GM19463 (cell line): ENCODE measurements around the gene SLC12A1.

Source experiments
- ATAC-seq: cut with Tn5 transposase; IDR thresholded peaks from one replicate; pipeline ENCODE4 v1.9.1; 2021; ENCODE audit warnings: mild to moderate bottlenecking, moderate library complexity; ENCODE audit not compliant: unreplicated experiment

SLC12A1 gene

DNA sequence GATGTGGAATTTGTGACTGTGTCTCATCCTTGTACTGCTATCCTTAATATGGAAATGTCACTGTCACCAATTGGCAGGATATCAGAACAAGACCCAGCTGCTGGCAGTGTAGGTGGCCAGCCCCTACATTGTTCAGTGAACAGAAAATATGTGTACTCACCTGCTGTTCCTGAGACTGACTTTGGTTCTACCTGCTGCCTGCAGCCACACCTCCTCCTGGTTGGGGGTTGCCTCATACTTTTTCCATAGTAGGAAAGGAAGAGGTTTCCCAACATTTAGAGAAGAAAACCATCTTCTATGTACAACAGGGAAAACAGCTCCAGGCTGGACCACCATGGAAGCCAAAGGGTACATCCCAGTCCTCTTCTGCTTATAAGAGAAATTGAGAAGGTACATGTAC lies 35.9 kb downstream of the SLC12A1 start:
- ATAC-seq, result no peak

DNA sequence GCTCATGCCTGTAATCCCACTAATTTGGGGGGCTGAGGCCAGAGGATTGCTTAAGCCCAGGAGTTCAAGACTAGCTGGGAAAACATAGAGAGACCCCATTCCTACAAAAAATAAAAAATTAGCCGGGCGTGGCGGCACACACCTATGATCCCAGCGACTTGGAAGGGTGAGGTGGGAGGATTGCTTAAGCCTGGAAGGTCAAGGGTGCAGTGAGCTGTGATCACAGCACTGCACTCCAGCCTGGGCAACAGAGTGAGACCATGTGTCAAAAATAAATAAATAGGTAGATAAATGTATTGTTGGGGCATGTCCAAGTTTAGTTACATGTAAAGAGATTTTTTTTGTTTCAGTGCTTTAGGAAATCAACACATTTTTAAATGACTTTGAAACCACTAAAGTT lies 36.4 kb downstream of the SLC12A1 start:
- no peak for ATAC-seq

DNA sequence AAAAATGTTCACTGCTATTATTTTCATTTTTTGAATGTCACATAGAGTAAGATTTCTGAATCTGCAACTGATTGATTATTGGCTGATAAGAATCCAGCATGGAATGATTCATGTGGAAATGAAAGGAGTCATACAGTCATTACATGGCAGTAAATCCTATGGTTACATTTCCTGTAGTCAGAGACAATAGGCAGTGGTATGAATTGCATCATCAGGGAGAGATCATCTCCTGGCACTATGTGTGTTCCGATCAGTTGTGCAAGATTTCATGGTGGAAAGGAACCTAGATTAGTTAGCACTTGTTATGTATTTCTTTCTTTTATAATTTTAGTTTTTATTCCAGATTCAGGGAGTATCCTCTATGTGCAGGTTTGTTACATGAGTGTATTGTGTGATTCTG lies 38.8 kb downstream of the SLC12A1 start:
- no peak for ATAC-seq

DNA sequence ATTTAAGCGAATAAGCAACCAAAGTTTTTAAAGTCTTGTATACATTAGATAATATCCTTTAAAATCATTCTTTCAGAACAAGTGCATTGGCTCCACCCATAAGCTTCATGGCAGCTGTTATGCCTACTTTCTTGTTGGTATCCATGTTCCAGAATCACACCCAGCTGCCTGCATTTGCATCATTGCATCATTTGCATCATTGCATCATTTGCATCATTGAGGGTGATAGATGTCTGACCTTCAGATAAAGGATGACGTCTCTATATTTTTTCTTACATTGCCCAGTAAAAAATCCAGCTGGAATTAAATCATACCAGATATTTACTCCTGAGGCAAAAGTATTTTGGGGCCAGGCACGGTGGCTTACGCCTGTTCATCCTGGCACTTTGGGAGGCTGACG lies 42.3 kb downstream of the SLC12A1 start:
- no peak for ATAC-seq

DNA sequence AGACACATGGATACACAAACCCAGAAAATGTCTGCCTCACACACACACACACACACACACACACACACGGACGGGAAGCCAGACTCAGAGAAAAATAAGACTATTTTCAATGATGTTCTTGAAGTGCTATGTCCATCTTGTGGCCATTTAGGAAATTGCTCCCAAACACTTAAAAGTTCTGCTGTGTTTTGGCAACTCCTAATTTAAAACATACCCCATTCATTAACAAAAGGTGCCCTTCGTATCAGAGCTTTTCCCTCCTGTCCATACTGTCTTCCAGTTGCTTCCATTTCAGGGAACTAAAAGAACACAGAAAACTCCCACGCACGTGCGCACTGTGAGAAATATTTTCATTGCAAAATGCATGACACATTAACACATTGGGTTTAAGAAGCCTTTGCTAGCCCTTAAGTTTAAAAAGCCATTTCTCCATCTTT lies 44.6 kb downstream of the SLC12A1 start:
- ATAC-seq, result no peak

DNA sequence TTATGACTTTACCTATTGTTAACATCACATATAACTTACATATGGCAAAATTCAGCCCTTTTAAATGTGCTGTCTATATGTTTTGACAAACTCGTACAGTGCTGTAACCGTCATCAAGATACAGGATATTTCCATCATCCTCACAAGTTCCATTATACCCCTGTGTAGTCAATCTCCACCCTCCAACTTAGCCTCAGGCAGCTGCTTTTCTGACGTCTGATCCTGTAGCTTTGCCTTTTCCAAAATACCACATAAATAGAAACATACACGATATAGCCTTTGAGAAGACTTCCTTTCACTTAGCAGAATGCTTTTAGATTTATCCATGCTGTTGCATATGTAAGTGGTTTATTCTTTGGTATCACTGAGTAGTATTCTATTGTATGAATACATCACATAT lies 47.1 kb downstream of the SLC12A1 start:
- no peak for ATAC-seq

DNA sequence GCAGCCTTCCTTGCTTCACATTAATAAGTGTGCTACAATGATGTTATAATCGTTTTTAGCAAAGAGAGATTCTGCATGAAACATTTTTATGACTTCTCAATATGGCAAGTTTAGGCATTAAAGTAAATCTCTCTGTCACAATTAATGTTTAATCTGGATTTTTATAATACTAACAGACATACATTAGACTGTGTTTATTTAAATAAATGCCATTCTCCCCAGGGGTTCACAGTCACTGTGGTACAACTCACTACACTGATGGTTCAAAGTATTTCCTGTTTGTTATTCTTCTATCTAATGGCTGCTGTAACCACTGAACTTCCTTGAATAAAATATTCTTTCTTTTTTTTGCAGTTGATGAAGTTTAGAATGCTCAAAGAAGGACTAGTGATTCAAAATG lies 59.0 kb downstream of the SLC12A1 start:
- ATAC-seq, result no peak

DNA sequence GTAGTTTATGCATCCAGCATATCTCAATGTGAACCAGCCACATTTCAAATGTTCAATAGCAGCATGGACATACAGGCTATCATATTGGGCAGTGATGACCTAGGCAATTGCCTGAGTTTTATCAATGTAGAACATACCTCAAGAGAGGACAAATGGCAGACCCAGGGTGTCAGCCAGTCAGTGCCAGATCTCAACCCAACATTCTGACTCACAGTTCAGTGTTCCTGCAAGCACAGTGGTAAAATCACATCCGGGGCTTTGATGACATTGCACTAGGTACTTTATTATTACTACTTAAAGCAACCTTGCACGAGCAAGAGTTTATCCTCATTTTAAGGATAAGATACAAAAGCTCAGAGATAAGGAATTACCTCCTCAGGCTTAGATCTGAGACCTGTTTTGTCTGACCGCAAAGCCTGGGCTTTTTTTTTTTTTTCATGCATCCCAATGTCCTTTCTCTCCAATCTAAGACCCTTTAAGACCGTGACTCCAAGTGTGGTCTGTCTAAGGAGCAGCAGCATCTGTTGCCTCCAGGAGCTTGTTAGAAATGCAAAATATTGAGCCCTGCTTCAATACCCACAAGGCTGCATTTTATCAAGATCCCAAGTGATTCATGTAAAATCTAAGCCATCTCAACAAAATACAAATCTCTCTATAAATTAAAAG lies 60.1 kb downstream of the SLC12A1 start:
- ATAC-seq, result no peak

DNA sequence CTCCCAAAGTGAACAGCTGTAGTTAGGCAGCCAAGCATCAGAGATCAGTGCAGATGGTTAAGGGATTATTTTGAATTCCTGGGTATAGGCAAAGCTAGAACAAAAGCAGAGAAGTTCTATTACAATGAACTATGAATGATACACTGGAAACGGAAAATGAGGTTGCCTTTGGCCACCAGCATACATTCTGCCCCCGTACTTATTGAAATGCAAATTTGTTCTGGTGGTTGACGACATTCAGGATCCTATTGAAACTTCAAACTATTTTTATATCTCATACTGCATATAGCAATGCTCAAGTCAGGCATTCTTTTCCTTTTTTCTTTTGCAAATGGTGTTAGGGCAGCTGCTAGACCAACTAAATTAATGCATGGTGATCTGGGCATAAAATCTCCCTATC lies 61.7 kb downstream of the SLC12A1 start:
- ATAC-seq, result no peak

DNA sequence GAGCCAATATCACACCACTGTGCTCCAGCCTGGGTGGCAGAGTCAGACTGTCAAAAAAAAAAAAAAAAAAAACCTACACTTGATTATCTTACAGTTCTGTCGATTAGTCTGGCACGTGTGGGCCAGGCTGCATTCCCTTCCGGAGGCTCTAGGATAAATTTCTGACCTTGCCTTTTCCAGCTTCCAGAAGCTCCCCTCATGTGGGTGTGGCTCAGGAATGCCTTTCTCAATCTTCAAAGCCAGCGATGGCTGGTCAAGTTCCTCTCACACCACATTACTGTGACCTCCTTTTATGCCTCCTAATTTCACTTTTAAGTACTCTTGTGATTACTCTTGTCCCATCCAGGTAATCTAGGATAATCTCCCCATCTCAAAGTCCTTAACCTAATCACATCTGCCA lies 66.9 kb downstream of the SLC12A1 start:
- ATAC-seq, result no peak

DNA sequence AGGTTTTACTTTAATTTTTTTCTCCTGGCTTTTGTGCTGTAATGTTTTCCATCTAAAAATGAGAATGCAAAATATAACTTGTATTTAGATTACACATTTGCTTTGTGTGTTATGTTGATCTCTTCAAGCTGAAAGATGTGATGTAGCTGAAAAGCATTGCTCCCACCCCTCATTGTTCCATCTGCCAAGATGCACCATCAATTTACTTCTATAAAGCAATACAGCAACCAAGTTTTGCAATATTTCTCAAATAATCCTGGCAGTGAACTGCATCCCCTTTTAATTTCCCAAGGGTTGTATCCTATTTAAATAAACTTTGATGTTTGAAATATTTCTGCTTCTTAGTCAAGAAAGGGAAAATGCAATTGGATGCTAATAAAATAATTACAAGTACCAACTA lies 72.6 kb downstream of the SLC12A1 start:
- ATAC-seq, result no peak

DNA sequence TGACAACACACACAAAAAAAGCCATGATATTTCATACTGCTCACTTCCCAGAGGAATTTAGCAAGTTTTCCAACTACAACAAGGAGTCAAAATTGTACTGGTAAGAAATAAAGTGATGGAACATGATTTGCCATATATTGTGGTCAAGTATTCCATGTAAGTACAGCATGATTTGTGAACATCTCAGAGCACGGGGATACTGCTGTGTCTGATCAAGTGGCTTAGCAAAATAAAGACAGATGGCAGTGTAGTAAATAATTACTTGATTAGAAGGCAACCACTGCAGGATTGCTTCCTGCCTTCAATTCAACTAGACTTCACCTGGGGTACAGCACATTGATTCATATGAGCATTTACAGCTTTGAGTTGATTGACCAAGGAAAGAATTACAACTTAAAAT lies 73.5 kb downstream of the SLC12A1 start:
- no peak for ATAC-seq

DNA sequence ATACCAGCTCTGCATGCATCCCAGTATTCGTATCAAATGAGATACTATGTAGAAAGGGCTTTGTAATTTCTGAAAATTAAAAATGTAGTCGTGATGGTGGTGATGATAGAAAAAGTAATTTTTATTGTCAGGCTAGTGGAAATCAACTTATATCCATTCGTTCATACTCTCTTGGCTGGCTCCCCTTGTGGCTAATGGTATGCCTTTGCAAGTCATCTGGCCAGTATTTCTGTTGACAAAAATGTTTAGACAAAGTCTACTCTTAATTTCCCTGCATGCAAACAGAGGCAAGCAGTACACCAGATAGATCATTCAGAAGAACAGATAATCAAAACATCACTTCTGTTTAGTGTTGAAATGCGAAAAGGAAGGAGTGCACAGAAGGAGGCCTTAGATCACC lies 75.6 kb downstream of the SLC12A1 start:
- ATAC-seq, result no peak

DNA sequence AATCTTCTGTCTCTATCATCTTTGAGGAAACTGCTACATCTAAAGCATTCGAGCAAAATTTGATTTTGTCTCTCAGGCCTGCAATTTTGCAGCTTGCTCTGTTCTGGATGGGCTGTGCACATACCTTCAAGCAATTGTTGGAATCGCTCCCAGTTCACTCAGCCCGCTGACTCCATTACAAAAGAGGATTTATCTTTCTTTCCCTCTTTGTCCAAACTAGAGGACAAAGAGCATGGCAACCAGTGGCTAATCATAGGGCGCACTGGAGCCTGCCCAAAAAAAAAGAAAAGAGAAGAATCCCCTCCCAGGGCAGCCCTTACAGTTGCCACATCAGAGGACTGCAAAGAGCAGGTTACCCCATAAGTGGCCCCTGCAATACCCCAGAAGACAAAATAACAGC lies 76.1 kb downstream of the SLC12A1 start:
- no peak for ATAC-seq

DNA sequence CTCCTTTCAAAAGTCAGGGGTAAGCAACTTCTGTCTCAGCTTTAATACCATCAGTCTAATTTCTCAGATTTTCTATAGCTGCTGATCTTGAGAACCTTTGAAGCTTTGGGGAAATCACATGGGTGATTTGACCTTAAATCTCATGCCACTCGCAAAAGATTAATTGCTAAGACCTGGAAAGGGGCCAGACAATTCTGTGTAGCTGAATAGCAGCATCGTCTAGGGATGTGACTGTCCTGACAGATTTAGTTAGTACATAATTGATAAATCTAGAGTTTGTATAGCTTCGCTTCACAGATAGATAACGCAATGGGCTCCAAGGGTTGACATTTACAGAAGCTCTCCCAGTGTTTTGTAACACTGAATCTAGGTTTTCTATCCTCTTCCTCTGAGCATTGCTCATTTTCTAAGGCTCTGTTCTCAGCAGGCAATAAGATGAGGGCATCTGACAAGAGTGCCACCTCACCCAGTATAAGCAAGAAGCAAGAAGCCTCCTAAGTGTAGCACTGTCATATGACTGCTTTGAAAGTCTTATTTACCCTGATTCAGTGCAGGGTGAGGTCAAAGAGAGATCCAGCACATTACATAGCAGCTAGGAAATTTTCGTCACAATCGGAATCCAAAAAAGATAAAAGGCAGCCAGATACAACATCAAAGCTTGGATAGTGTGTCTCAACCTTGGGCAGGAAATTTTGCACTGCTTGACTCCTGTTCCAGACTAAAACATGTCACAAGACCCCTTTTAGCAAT lies 77.5 kb downstream of the SLC12A1 start:
- ATAC-seq, result no peak

DNA sequence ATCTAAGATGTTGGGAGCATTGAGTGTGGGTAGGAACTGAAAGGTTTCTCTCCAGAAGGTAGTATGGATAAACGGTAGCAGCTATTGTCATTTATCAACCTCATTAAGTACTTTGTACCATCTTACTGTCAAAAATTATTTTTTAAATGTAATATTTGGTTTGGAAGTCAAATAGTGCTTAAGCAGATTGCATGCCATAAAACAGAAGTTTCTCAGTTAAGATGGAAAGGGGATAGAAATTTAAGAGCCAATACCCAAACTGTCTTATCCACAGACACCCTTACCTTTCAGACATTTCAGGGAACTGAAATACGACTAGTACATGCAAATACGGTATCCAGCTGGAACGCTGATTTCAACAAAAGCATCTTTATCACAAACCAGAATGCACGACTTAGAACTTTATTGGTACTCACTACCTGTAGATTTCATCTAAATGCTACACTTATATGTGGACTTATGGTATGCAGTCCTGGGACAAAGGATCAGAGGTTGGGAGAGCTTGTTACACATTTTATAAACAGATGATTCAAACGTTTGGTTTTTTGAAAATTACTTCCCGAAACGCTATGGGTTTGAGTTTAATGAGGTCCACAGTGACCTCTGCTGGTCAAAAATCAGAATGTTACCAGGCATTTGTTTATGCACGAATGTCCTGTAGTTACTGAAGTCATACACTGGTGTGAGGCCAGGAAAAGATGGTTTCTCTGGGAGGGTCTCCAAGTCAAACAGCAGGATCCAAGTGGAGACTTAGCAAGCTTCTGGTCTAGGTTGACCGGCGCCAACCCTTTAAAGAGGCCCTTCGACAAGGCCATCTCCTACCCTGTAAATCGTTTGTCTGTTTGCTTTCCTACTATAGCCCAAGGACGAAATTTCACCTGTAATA lies 79.5 kb downstream of the SLC12A1 start:
- peak; percentile 73 for ATAC-seq

DNA sequence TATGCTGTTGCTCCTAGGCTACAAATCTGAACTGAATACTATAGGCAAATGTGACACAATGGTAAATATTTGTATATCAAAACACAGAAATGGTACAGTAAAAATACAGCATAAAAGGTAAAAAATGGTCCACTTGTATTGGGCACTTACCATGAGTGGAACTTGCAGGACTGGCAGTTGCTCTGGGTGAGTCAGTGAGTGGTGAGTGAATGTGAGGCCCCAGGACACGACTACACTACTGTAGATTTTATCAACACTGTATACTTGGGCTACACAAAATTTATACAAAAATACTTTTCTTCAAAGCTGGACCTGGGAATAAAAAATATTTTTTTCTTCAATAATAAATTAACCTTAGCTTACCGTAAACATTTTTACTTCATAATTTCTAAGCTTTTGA lies 83.5 kb downstream of the SLC12A1 start:
- ATAC-seq, result no peak

DNA sequence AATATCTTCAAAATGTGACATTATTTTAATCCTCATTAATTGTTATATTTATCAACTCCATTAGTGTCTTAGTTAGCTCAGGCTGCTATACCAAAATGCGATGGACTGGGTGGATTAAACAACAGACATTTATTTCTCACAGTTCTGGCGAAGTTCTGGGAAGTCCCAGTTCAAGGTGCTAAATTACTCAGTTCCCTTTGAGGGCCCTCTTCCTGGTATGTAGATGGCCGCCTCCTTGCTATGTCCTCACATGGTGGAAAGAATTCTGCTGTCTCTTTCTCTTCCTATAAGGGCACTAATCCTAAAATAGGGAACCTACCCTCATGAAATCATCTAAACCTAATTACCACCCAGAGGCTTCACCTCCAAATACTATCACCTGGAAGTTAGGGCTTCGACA lies 86.4 kb downstream of the SLC12A1 start:
- ATAC-seq, result no peak

DNA sequence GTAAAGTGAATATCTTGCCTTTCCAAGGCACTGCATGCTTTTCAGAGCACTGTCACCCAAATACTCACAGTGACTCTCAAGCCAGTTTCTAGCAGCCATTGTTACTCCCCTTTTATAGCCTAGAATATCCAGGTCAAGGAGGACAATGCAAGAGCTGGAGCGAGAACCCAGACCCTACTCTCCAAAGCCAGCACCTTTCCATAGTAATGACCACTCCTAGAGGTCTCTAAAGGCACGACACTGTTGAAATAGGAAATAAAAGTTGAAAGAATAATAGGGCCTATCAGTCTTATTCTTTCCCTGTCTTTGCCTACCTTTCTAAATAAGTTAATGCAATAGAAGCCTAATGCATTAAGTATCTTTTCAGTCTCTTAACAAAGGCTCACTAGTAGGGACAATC lies 91.6 kb downstream of the SLC12A1 start:
- ATAC-seq, result no peak

DNA sequence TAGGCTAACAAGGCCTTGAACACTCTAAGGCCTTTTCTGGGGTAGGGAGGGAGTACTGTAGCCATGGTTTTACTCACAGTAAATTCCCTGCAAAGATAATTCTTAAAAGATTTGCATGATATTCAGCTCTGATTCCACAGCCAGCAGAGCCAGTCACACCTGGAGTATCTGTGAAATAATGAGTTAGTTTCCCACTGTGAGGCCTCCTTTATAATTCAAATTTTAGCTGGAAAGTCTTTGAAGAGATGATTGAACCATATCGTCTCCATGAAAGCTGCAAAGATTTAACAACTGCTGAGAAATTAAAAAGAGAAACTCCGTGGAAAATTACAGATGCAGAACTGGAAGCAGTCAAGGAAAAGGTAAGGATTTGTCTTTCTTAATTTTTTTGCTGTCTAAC lies 92.8 kb downstream of the SLC12A1 start:
- no peak for ATAC-seq

DNA sequence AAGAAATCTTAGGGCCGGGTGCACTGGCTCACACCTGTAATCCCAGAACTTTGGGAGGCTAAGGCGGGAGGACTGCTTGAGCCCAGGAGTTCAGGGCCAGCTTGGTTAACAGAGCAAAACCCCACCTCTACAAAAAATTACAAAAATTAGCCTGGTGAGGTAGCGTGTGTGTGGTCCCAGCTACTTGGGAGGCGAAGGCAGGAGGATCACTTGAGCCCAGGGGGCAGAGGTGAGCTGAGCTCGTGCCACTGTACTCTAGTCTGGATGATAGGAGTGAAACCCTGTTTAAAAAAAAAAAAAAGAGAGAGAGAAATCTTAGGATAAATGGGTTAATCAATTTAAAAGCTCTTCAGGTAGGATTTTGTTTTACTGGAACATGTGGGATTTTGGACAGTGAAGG lies 93.9 kb downstream of the SLC12A1 start:
- ATAC-seq, result no peak

DNA sequence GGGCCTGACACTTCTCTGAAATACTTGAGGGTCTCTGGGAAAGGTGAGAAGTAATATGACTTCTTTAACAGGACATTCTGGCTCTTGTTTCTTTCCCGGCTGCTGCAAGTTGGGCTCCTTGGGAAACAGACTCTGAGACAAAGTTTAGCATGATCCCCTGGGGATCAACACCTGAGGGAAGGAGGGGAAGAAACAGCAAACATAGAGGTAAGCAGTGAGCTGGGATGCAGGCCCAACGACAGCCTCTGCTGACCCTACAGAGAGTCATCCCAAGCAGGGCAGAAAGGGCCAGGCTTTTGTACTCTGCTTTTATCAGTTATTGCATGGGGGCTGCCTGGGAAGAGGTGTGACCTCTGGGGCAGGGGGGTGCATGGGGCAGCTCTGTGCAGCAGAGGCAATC lies 98.3 kb downstream of the SLC12A1 start:
- ATAC-seq, result no peak
